Astrocyte (in vitro differentiated cells and primary cell): ENCODE results near the gene SUGCT. TPM values are rescaled to one million over a fixed set of nuclear protein-coding genes. Genes with fewer than 3 reads are reported as not detected.

ENCODE experiments used
- DNase-seq: peaks from one replicate; pipeline ENCODE4 v3.0.0-alpha.2; 2010; ENCODE audit warnings: low read depth
- FAIRE-seq: peaks from 2 replicates; lab custom pipeline; 2011; peaks lifted over from hg19 to GRCh38; lab: Jason Lieb, UNC
- H2AFZ ChIP-seq: 2 replicates; pipeline ENCODE4 v1.6.0; 2012; ENCODE audit warnings: low read depth, low read length, inconsistent platforms
- H3K27ac ChIP-seq: 2 replicates; pipeline ENCODE4 v1.5.1; 2011; ENCODE audit warnings: low read depth, low read length, inconsistent platforms
- H3K27me3 ChIP-seq: 2 replicates; pipeline ENCODE4 v1.6.0; 2011; ENCODE audit warnings: low read length, inconsistent platforms; ENCODE audit not compliant: insufficient read depth
- H3K36me3 ChIP-seq: 2 replicates; pipeline ENCODE4 v1.5.1; 2011; ENCODE audit warnings: low read length, inconsistent platforms; ENCODE audit not compliant: insufficient read depth
- H3K4me1 ChIP-seq: 2 replicates; pipeline ENCODE4 v1.5.1; 2011; ENCODE audit warnings: low read length, inconsistent platforms; ENCODE audit not compliant: insufficient read depth
- H3K4me2 ChIP-seq: 2 replicates; pipeline ENCODE4 v1.6.0; 2012; ENCODE audit warnings: low read length, inconsistent platforms
- H3K4me3 ChIP-seq: 2 replicates; pipeline ENCODE4 v1.5.1; 2011; ENCODE audit warnings: low read depth, mild to moderate bottlenecking, low read length, inconsistent platforms; ENCODE audit not compliant: insufficient read depth
- H3K79me2 ChIP-seq: 2 replicates; pipeline ENCODE4 v1.6.0; 2012; ENCODE audit warnings: mild to moderate bottlenecking, low read length, inconsistent platforms; ENCODE audit not compliant: insufficient read depth
- H3K9ac ChIP-seq: 2 replicates; pipeline ENCODE4 v1.6.0; 2012; ENCODE audit warnings: mild to moderate bottlenecking, low read length, inconsistent platforms
- H3K9me3 ChIP-seq: 2 replicates; pipeline ENCODE4 v1.5.1; 2012; ENCODE audit warnings: low read depth, mild to moderate bottlenecking, low read length, inconsistent platforms; ENCODE audit not compliant: insufficient read depth
- H4K20me1 ChIP-seq: 2 replicates; pipeline ENCODE4 v1.6.0; 2012; ENCODE audit warnings: low read length, inconsistent platforms; ENCODE audit not compliant: insufficient read depth
- H3K27ac Mint-ChIP-seq: one replicate; pipeline ENCODE4 v1.8.0; 2021; ENCODE audit warnings: mild to moderate bottlenecking, mixed read lengths; ENCODE audit not compliant: unreplicated experiment
- H3K27me3 Mint-ChIP-seq: one replicate; pipeline ENCODE4 v1.8.0; 2021; ENCODE audit warnings: low read depth, mixed read lengths; ENCODE audit not compliant: unreplicated experiment
- H3K36me3 Mint-ChIP-seq: one replicate; pipeline ENCODE4 v1.8.0; 2021; ENCODE audit warnings: low read depth, mixed read lengths; ENCODE audit not compliant: unreplicated experiment
- H3K4me1 Mint-ChIP-seq: one replicate; pipeline ENCODE4 v1.8.0; 2021; ENCODE audit warnings: low read depth, mixed read lengths; ENCODE audit not compliant: unreplicated experiment
- H3K4me3 Mint-ChIP-seq: one replicate; pipeline ENCODE4 v1.8.0; 2021; ENCODE audit warnings: mild to moderate bottlenecking, moderate library complexity, mixed read lengths; ENCODE audit not compliant: unreplicated experiment
- H3K9me3 Mint-ChIP-seq: one replicate; pipeline ENCODE4 v1.8.0; 2021; ENCODE audit warnings: mild to moderate bottlenecking, mixed read lengths; ENCODE audit not compliant: unreplicated experiment
- CTCF ChIP-seq: IDR thresholded peaks from 2 replicates; pipeline ENCODE4 v1.5.1; 2011; ENCODE audit warnings: low read depth, mild to moderate bottlenecking, inconsistent platforms, low read length, moderate library complexity; ENCODE audit not compliant: insufficient read depth
- EZH2 ChIP-seq: IDR thresholded peaks from 2 replicates; pipeline ENCODE4 v1.6.1; 2012; ENCODE audit warnings: mild to moderate bottlenecking, low read length, inconsistent platforms; ENCODE audit not compliant: insufficient read depth
- total RNA-seq: library from RNA; stranded (reverse); gene quantifications from 2 replicates; pipeline ENCODE4 v1.2.1, GENCODE V29; 2021

Gene SUGCT
- total RNA-seq, 1 donor from 2014 or later = 15.5 TPM

- H3K36me3 Mint-ChIP-seq = no peaks in the 10 kb centered on the region
- H3K27ac Mint-ChIP-seq = no peak overlapping the region
Observed at GRCh38 chr7:40682696-40683095, 547.9 kb downstream of the SUGCT start.

GRCh38 chr7:40694026-40694809 is 559.4 kb downstream of the SUGCT start:
- Histone ChIP-seq H3K9ac (no peak overlapping the region), H3K27ac (no peak overlapping the region), H3K27me3 (no peaks in the 10 kb centered on the region), H3K9me3 (no peaks in the 10 kb centered on the region), H2AFZ (no peak overlapping the region), H3K4me2 (no peak overlapping the region), H3K79me2 (no peaks in the 10 kb centered on the region), H3K4me3 (no peak overlapping the region), H3K36me3 (no peaks in the 10 kb centered on the region), H3K4me1 (peaks cover 5% of the 10 kb centered on the region), H4K20me1 (no peaks in the 10 kb centered on the region)
- no peak for TF ChIP-seq CTCF
- TF ChIP-seq EZH2 = no peak
- Mint-ChIP-seq H3K27ac (no peak overlapping the region), H3K4me1 (peaks cover 4% of the 10 kb centered on the region), H3K9me3 (no peaks in the 10 kb centered on the region), H3K4me3 (no peak overlapping the region), H3K27me3 (no peaks in the 10 kb centered on the region), H3K36me3 (peaks cover 3% of the 10 kb centered on the region)
- DNase-seq (no peak), FAIRE-seq (peak; percentile 80)

More at GRCh38 chr7:40682696-40683095, 547.9 kb downstream of the SUGCT start:
- Histone ChIP-seq H3K4me1 (no peaks in the 10 kb centered on the region), H4K20me1 (no peaks in the 10 kb centered on the region), H2AFZ (no peak overlapping the region), H3K4me3 (no peak overlapping the region), H3K4me2 (no peak overlapping the region), H3K36me3 (no peaks in the 10 kb centered on the region), H3K9ac (no peak overlapping the region), H3K27ac (no peak overlapping the region), H3K27me3 (no peaks in the 10 kb centered on the region), H3K9me3 (no peaks in the 10 kb centered on the region), H3K79me2 (no peaks in the 10 kb centered on the region)
- H3K9me3 Mint-ChIP-seq = no peaks in the 10 kb centered on the region
- no peaks in the 10 kb centered on the region for H3K27me3 Mint-ChIP-seq
- no peak for DNase-seq
- FAIRE-seq = no peak
- H3K4me3 Mint-ChIP-seq = no peak overlapping the region
- TF ChIP-seq EZH2 = no peak
- no peak for TF ChIP-seq CTCF
- peaks cover 2% of the 10 kb centered on the region for H3K4me1 Mint-ChIP-seq

GRCh38 chr7:40694991-40695390 is 560.2 kb downstream of the SUGCT start:
- no peak overlapping the region for H3K27ac Mint-ChIP-seq
- H4K20me1 ChIP-seq = no peaks in the 10 kb centered on the region
- no peak overlapping the region for H3K9ac ChIP-seq
- no peak for TF ChIP-seq EZH2
- no peak for TF ChIP-seq CTCF
- DNase-seq (no peak), FAIRE-seq (no peak)
- H3K4me1 ChIP-seq = peaks cover 5% of the 10 kb centered on the region
- no peaks in the 10 kb centered on the region for H3K36me3 ChIP-seq
- H3K9me3 Mint-ChIP-seq = no peaks in the 10 kb centered on the region
- H3K4me3 Mint-ChIP-seq = no peak overlapping the region
- peaks cover 3% of the 10 kb centered on the region for H3K36me3 Mint-ChIP-seq
- no peak overlapping the region for H3K4me2 ChIP-seq
- H3K27me3 ChIP-seq = no peaks in the 10 kb centered on the region
- no peak overlapping the region for H3K4me3 ChIP-seq
- H3K27me3 Mint-ChIP-seq = no peaks in the 10 kb centered on the region
- peaks cover 4% of the 10 kb centered on the region for H3K4me1 Mint-ChIP-seq
- H3K9me3 ChIP-seq = no peaks in the 10 kb centered on the region
- no peaks in the 10 kb centered on the region for H3K79me2 ChIP-seq
- no peak overlapping the region for H3K27ac ChIP-seq
- H2AFZ ChIP-seq = no peak overlapping the region
